Keratinocyte (primary cell): ENCODE measurements around the gene LAS1L. TPM values are rescaled to one million over a fixed set of nuclear protein-coding genes. Genes with fewer than 3 reads are reported as not detected.

Experiments used
- DNase-seq: peaks from one replicate; pipeline ENCODE4 v3.0.0-alpha.2; 2011; ENCODE audit warnings: low read depth, missing footprints, low spot score
- FAIRE-seq: peaks from 2 replicates; lab custom pipeline; 2011; peaks lifted over from hg19 to GRCh38; lab: Jason Lieb, UNC
- H2AFZ ChIP-seq: 2 replicates; pipeline ENCODE4 v1.6.0; 2012; ENCODE audit warnings: low read length, control low read depth, inconsistent platforms; ENCODE audit not compliant: control insufficient read depth
- H3K27ac ChIP-seq: 2 replicates; pipeline ENCODE4 v1.5.1; 2011; ENCODE audit warnings: low read length; ENCODE audit not compliant: control insufficient read depth, insufficient read depth
- H3K27me3 ChIP-seq: 3 replicates; pipeline ENCODE4 v1.6.0; 2011; ENCODE audit warnings: low read length; ENCODE audit not compliant: control insufficient read depth, insufficient read depth; ENCODE audit errors: extremely low read depth
- H3K36me3 ChIP-seq, 2 experiments: 2 replicates in 1 of 2; 3 replicates in 1 of 2; pipeline ENCODE4 v1.5.1; 2011; ENCODE audit warnings: low read length in 2 of 2, mild to moderate bottlenecking in 1 of 2; ENCODE audit not compliant: control insufficient read depth in 2 of 2, insufficient read depth in 2 of 2; ENCODE audit errors: extremely low read depth in 1 of 2
- H3K4me1 ChIP-seq: 3 replicates; pipeline ENCODE4 v1.5.1; 2011; ENCODE audit warnings: low read length; ENCODE audit not compliant: control insufficient read depth, insufficient read depth; ENCODE audit errors: extremely low read depth
- H3K4me2 ChIP-seq: 3 replicates; pipeline ENCODE4 v1.6.0; 2011; ENCODE audit warnings: low read depth, low read length; ENCODE audit not compliant: control insufficient read depth, insufficient read depth; ENCODE audit errors: extremely low read depth
- H3K4me3 ChIP-seq, 3 experiments: fragments of 200-600 bp in 1 of 3; sonication (generic) in 1 of 3; 2 replicates in 2 of 3; 3 replicates in 1 of 3; pipeline ENCODE4 v1.5.1; 2011 to 2016; ENCODE audit warnings: low read length in 3 of 3, mild to moderate bottlenecking in 3 of 3, control low read depth in 2 of 3, inconsistent platforms in 1 of 3, low read depth in 1 of 3, mixed read lengths in 1 of 3, mixed run types in 1 of 3, moderate library complexity in 1 of 3; ENCODE audit not compliant: control insufficient read depth in 2 of 3, insufficient read depth in 2 of 3; ENCODE audit errors: extremely low read depth in 1 of 3
- H3K79me2 ChIP-seq: 2 replicates; pipeline ENCODE4 v1.6.0; 2012; ENCODE audit warnings: low read length; ENCODE audit not compliant: control insufficient read depth, insufficient read depth
- H3K9ac ChIP-seq: 3 replicates; pipeline ENCODE4 v1.6.0; 2011; ENCODE audit warnings: low read length; ENCODE audit not compliant: control insufficient read depth, insufficient read depth; ENCODE audit errors: extremely low read depth
- H3K9me1 ChIP-seq: 3 replicates; pipeline ENCODE4 v1.6.0; 2011; ENCODE audit warnings: low read length; ENCODE audit not compliant: control insufficient read depth, insufficient read depth; ENCODE audit errors: extremely low read depth
- H3K9me3 ChIP-seq: 2 replicates; pipeline ENCODE4 v1.5.1; 2012; ENCODE audit warnings: low read depth, low read length; ENCODE audit not compliant: control insufficient read depth
- H4K20me1 ChIP-seq: 3 replicates; pipeline ENCODE4 v1.6.0; 2011; ENCODE audit warnings: low read length; ENCODE audit not compliant: control insufficient read depth, insufficient read depth; ENCODE audit errors: extremely low read depth
- CTCF ChIP-seq, 3 experiments: IDR thresholded peaks in 1 of 3; conservative IDR thresholded peaks in 1 of 3; optimal IDR thresholded peaks in 1 of 3; 2 replicates in 2 of 3; 3 replicates in 1 of 3; pipeline versions ENCODE3 to v1.5.1; 2011; ENCODE audit warnings: low read length in 3 of 3, mild to moderate bottlenecking in 3 of 3, moderate library complexity in 2 of 3, control low read depth in 1 of 3, inconsistent platforms in 1 of 3; ENCODE audit not compliant: insufficient read depth in 2 of 3; ENCODE audit errors: extremely low read depth in 1 of 3
- EZH2 ChIP-seq: IDR thresholded peaks from one replicate; pipeline ENCODE4 v1.6.1; 2012; ENCODE audit warnings: inconsistent platforms, mild to moderate bottlenecking, low read length, moderate library complexity
- dilution Hi-C: fragments of 300-500 bp; cut with MboI; formaldehyde crosslinking; loops from one replicate; pipeline ENCODE4 v1.7.0; 2020; ENCODE audit warnings: low sequenced_read_pairs; ENCODE audit not compliant: extremely low pct_ligation_motif_present
- polyA plus RNA-seq, 5 experiments: library from polyadenylated mRNA; depleted of rRNA in 3 of 5; stranded (reverse) in 3 of 5; stranded (forward) in 1 of 5; unstranded in 1 of 5; fragments of >200 nt; gene quantifications; 1 replicate in 1 of 5; 2 replicates in 3 of 5; 3 replicates in 1 of 5; pipeline versions ENCODE4 v1.2.1 to v1.2.3, GENCODE V29; 2011 to 2012; ENCODE audit warnings: missing spikeins in 2 of 5, low read depth in 1 of 5, low replicate concordance in 1 of 5

Gene LAS1L
- polyA plus RNA-seq, 1 donor (not counting 4 experiments of a cell fraction or from before 2014, with no cell fraction given), result 44.8 TPM

- no peak for FAIRE-seq
- dilution Hi-C loops, result no loop called here
- no peaks in the 10 kb centered on the region for H3K9me3 ChIP-seq
These were observed 41.6 kb upstream of the LAS1L start for GRCh38 chrX:65576160-65576559.

GRCh38 chrX:65575022-65575421 is 40.4 kb upstream of the LAS1L start:
- Histone ChIP-seq H3K9me3 (no peaks in the 10 kb centered on the region), H3K4me1 (no peaks in the 10 kb centered on the region), H3K4me2 (no peak overlapping the region), H2AFZ (no peak overlapping the region), H3K36me3 (no peaks in the 10 kb centered on the region), H3K9me1 (no peaks in the 10 kb centered on the region), H3K9ac (no peak overlapping the region), H3K4me3 (no peak overlapping the region), H3K79me2 (no peaks in the 10 kb centered on the region), H3K27ac (no peak overlapping the region), H4K20me1 (no peaks in the 10 kb centered on the region), H3K27me3 (no peaks in the 10 kb centered on the region)
- dilution Hi-C loops, result no loop called here
- FAIRE-seq (no peak), DNase-seq (no peak)
- TF ChIP-seq CTCF (optimal IDR thresholded peaks at IDR 0.05 in 1 of 3, IDR thresholded peaks at IDR 0.05 in 1 of 3, conservative IDR thresholded peaks at IDR 0.05 in 1 of 3; ENCODE audit: extremely low read depth in 1 of 3, insufficient read depth in 2 of 3, low read length in 3 of 3), result no peak
- TF ChIP-seq EZH2, result no peak

More at GRCh38 chrX:65576160-65576559, 41.6 kb upstream of the LAS1L start:
- no peak overlapping the region for H3K27ac ChIP-seq
- no peaks in the 10 kb centered on the region for H3K36me3 ChIP-seq
- no peaks in the 10 kb centered on the region for H3K4me1 ChIP-seq
- H4K20me1 ChIP-seq, result no peaks in the 10 kb centered on the region
- no peak for TF ChIP-seq EZH2
- no peak for TF ChIP-seq CTCF (optimal IDR thresholded peaks at IDR 0.05 in 1 of 3, IDR thresholded peaks at IDR 0.05 in 1 of 3, conservative IDR thresholded peaks at IDR 0.05 in 1 of 3; ENCODE audit: extremely low read depth in 1 of 3, insufficient read depth in 2 of 3, low read length in 3 of 3)
- DNase-seq, result no peak
- H2AFZ ChIP-seq, result no peak overlapping the region
- no peak overlapping the region for H3K9ac ChIP-seq
- no peak overlapping the region for H3K4me2 ChIP-seq
- H3K9me1 ChIP-seq, result no peaks in the 10 kb centered on the region
- no peaks in the 10 kb centered on the region for H3K79me2 ChIP-seq
- H3K4me3 ChIP-seq, result no peak overlapping the region
- H3K27me3 ChIP-seq, result no peaks in the 10 kb centered on the region
